ENCODE data around the gene ZFP57.
"Not testable (repeated sequence)": the region's sequence is repeated elsewhere in the genome, so short reads cannot be mapped to it uniquely, and the experiment has no call there.

The ZFP57 gene

DNA sequence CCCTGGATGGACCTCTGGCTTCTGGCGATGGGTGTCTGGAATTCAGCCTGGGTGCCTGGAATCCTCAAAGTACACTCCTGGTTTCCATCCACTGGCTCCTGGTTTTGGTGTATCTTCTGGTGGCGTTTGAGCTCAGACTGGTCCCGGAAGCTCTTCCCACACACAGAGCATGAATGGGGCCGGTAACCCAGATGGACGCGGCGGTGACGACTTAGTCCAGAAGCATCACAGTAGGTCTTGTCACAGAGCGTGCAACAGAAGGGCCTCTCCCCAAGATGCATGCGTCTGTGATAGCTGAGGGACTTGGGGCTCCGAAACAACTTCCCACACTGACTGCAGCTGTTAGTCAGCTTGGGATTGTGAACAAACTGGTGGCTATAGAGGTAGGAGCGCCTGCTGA is 7.8 kb downstream of the ZFP57 start:
- ATAC-seq: no peak

DNA sequence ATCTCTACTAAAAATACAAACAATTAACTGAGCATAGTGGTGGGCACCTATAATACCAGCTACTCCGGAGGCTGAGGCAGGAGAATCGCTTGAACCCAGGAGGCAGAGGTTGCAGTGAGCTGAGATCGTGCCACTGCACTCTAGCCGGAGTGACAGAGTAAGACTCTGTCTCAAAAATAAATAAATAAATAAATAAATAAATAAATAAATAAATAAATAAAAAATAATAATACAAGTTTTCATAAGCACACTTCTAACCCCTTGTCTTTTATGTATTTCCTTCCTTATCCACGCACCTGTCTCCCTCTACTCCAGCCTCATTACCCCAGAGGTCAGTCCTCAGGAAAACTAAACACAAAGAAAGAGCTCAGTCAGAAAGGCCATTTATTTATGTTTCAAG is 8.8 kb downstream of the ZFP57 start:
- H3K36me3 Mint-ChIP-seq; H3K4me1 Mint-ChIP-seq; H3K4me3 Mint-ChIP-seq; DNase-seq (ENCODE audit: low spot score in 2 of 2); H3K27ac Mint-ChIP-seq; ATAC-seq; H3K9me3 Mint-ChIP-seq: not testable (repeated sequence)

More for the DNA sequence above, 7.8 kb downstream of the ZFP57 start:
- no peaks in the 10 kb centered on the region for H3K36me3 Mint-ChIP-seq
- no peak overlapping the region for H3K4me3 Mint-ChIP-seq
- no peaks in the 10 kb centered on the region for H3K9me3 Mint-ChIP-seq
- DNase-seq (ENCODE audit: low spot score in 2 of 2): no peak
- H3K27ac Mint-ChIP-seq: no peak overlapping the region
- H3K4me1 Mint-ChIP-seq: peaks cover 9% of the 10 kb centered on the region

DNA sequence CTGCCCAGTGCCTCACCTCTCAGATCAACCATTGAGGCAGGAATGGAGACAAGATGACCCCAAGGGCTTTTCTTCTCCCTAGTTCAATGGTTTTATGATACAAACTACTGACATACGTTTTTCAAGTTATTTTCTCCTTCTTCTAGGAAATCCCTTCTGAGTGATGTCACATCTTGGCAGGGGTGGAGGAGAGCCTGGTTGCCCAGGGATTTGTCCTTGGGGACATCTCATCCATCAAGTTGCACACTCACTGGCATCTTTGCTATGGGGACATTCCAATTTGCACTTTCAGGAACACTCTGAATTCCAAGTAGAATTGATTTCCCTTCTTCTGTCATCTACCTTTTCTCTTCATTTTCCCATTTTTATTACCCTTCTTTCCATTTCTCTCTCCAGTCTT is 9.9 kb downstream of the ZFP57 start:
- DNase-seq (ENCODE audit: low spot score in 2 of 2) (no peak), ATAC-seq (no peak)
- H3K9me3 Mint-ChIP-seq: no peaks in the 10 kb centered on the region
- H3K4me3 Mint-ChIP-seq: no peak overlapping the region
- H3K36me3 Mint-ChIP-seq: no peaks in the 10 kb centered on the region
- H3K27ac Mint-ChIP-seq: no peak overlapping the region
- H3K4me1 Mint-ChIP-seq: no peaks in the 10 kb centered on the region

DNA sequence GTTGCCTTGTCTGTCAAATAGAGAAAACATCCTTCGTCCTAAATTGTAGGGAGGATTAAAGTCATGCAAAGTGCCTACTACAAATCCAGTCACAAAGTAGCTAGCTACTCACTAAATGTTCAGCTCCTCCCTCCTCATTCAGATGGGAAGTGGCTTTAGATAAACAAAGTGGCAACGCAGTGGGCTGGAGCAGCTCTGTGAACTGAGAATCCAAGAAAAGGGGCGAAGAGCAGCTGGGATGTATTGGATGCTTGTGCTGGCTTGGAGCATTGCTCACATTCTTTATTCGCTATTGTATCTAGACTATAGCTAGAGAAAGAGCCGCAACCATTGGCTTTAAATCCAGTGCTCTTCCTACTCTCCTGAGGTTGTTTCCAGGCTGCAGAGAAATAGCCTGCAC is 13.8 kb downstream of the ZFP57 start:
- ATAC-seq: no peak
- no peaks in the 10 kb centered on the region for H3K9me3 Mint-ChIP-seq
- no peaks in the 10 kb centered on the region for H3K36me3 Mint-ChIP-seq
- DNase-seq (ENCODE audit: low spot score in 2 of 2): no peak
- no peak overlapping the region for H3K4me3 Mint-ChIP-seq
- no peaks in the 10 kb centered on the region for H3K4me1 Mint-ChIP-seq
- H3K27ac Mint-ChIP-seq: no peak overlapping the region

DNA sequence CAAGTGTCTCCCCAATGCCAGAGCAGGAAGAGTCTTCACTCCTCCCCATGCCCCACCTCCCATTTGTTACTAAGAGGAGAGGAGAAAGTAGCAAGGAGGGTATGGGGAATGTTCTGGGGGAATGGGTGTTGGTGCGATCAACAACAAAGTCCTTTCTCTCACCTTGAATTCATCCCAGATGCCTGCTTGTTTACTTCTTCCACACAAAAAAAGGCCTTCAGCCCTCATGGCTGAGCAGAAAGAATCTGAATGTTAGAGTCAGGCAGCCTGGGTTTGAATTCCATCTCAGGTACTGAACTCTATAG is 14.2 kb downstream of the ZFP57 start:
- DNase-seq (ENCODE audit: low spot score in 2 of 2): no peak
- Mint-ChIP-seq H3K4me1 (no peaks in the 10 kb centered on the region), H3K27ac (no peak overlapping the region), H3K9me3 (no peaks in the 10 kb centered on the region), H3K36me3 (no peaks in the 10 kb centered on the region), H3K4me3 (no peak overlapping the region)
- ATAC-seq: no peak

DNA sequence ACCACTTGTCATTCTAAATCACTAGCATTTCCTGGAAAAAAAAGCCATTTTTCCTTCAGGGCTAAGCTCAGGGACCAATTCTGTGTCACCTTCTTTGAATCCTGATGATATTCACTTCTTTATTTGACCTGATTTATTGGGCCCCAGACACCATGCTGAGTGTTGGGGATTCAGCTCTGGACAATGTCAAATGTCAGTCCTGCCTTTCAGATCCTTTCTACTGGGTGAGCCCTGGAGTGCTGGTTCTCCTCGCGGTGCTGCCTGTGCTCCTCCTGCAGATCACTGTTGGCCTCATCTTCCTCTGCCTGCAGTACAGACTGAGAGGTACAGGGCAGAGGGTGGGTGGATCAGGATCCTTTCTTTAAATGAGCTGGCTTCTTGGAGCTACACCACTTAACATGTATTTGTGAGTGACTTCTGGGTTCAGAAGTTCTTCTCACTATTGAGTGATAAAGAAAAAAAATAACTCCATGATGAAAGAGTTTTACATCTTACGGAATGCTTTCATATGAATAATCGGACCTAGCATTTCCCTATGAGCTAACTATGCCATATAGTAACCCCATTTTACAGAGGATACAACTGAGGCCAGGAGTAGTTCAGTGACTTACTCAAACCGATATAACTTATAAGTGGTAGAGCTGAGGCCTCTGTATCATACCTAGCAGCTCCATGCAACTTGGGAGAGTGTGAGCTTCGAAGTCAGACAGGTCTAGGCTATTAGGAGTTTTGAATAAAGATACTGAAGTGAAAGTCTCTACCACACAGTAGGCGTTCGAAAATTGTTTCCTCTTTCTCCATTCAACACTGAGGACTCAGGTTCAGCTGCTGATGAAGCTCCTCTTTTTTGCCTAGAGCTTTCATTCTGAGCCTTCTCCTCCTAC is 14.8 kb downstream of the ZFP57 start:
- no peaks in the 10 kb centered on the region for H3K36me3 Mint-ChIP-seq
- H3K27ac Mint-ChIP-seq: no peak overlapping the region
- no peak overlapping the region for H3K4me3 Mint-ChIP-seq
- H3K4me1 Mint-ChIP-seq: no peaks in the 10 kb centered on the region
- no peak for ATAC-seq
- no peaks in the 10 kb centered on the region for H3K9me3 Mint-ChIP-seq
- DNase-seq (ENCODE audit: low spot score in 2 of 2): no peak

DNA sequence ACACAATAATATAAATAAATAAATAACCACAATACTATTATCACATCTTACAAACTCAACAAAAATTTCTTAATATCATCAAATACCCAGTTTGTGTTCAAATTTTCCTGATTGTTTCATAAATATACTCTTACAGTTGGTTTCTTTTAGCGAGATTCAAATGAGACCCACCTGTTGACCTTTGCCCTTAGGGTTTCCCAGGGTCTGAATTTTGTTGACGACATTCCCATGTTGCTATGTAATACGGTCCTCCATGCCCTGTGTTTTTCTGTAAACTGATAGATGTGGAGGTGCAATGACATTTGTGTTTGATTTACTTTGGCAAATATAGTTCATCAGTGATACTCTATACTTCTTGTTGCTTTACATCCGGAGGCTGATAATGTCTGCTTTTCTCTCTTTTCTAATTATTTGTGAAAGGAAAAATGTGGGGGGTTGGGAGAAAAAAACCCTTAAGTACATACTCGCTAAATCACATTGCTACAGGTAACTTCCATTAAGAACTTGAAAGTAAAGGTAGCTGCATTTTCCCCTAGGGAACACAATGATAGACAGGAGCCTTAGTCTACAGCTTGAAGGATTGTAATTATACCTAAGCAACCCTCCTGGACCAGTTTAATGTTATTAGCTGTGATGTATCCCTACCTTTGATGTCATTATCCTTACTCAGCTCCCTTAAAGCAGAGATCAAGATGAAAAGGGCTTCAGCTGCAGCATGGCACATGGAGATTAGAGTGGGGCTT is 17.5 kb downstream of the ZFP57 start:
- DNase-seq (ENCODE audit: low spot score in 2 of 2) (no peak), ATAC-seq (no peak)
- Mint-ChIP-seq H3K36me3 (no peaks in the 10 kb centered on the region), H3K4me3 (no peak overlapping the region), H3K9me3 (no peaks in the 10 kb centered on the region), H3K4me1 (no peaks in the 10 kb centered on the region), H3K27ac (no peak overlapping the region)

DNA sequence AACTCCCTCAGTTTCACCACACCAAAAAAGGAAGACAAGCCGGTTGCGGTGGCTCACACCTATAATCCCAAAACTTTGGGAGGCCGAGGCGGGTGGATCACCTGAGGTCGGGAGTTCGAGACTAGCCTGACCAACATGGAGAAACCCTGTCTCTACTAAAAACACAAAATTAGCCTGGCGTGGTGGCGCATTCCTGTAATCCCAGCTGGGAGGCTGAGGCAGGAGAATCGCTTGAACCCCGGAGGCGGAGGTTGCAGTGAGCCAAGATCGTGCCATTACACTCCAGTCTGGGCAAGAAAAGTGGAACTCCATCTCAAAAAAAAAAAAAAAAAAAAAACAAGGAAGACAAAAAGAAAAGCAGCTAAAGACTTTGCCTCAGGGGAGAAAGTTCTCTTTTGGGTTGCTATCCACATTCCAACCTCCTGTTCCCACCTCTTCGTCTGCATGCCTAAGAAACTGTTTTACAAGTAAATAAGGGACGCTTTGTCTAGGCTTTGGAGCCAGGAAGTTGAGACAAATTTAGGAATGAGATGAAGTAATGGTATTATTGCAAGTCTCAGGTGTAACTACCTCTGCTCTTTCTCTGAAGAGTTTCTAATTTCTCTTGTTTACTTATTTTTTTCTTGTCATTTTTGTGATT is 19.3 kb downstream of the ZFP57 start:
- not testable (repeated sequence) for H3K9me3 Mint-ChIP-seq; ATAC-seq; H3K4me3 Mint-ChIP-seq; H3K36me3 Mint-ChIP-seq; H3K4me1 Mint-ChIP-seq; DNase-seq (ENCODE audit: low spot score in 2 of 2); H3K27ac Mint-ChIP-seq

DNA sequence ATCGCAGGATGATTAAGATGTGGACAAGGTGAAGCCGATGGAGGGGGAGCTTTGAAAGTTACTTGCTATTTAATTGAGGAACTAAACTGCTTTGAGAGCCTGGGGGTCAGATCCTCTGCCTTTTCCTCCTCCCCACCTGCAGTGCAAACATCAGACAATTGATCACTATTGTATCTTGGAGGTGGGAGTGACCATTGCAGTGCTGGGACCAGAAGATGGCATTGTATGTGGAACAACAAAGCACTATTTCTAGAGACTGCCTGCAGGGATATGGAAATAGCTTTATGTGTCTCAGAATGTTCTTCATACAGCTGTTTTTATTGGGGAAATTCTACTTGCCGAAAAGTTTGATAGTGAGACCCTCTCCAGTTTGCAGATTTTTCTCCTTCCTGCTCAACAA is 19.9 kb downstream of the ZFP57 start:
- Mint-ChIP-seq H3K9me3 (no peaks in the 10 kb centered on the region), H3K27ac (no peak overlapping the region), H3K4me3 (no peak overlapping the region), H3K36me3 (no peaks in the 10 kb centered on the region), H3K4me1 (no peaks in the 10 kb centered on the region)
- ATAC-seq (no peak), DNase-seq (ENCODE audit: low spot score in 2 of 2) (no peak)

DNA sequence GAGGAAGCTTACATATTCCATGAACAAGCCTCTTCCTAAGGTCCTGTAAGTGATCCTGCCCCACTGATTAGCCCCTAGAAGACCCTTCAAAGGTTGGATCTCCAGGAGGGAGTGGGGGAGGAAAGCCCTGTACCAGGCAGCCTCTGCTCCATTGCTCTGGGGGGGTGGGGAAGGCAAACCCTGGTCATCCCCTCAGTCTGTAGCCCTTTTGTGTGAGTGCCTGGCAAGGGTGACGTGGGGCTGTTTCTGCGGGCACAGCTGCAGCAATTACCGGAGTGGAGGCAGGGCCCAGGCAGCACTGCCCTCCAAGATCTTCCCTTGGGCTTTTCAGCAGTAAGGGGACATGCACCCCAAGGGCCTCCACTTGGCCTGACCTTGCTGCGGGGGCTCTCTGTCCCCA is 24.2 kb downstream of the ZFP57 start, which contains the start of gene MOG:
MOG (plus strand) TSS at position 295 of the 400 bp plus-strand sequence. CDS start 118 bp downstream, outside the sequence.
- Mint-ChIP-seq H3K9me3 (no peaks in the 10 kb centered on the region), H3K36me3 (no peaks in the 10 kb centered on the region), H3K4me1 (peaks cover under 1% of the 10 kb centered on the region), H3K27ac (no peak within 1 kb of the TSS), H3K4me3 (no peak within 1 kb of the TSS)
- ATAC-seq (no peak), DNase-seq (ENCODE audit: low spot score in 2 of 2) (no peak)

DNA sequence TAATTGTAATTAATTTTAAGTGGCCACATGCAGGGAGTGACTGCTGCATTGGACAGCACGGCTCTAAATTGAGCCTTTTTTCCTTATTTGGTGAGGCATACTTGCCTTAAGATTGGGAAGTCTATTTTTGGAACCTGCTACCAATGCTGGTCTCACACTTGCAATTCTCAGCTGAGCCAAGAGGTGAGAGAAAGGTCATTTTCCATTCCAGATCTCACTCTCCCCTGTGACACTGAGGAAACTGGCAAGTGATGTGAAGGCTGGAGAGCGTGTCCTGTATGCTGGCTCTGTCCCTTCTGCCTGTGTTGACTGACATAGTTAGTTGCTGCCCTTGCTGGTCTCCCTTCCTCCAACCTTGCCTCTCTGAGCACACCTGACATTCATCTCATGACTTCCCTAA is 24.8 kb downstream of the ZFP57 start:
- no peak overlapping the region for H3K4me3 Mint-ChIP-seq
- no peaks in the 10 kb centered on the region for H3K9me3 Mint-ChIP-seq
- H3K36me3 Mint-ChIP-seq: no peaks in the 10 kb centered on the region
- no peak for ATAC-seq
- no peak for DNase-seq (ENCODE audit: low spot score in 2 of 2)
- no peak overlapping the region for H3K27ac Mint-ChIP-seq
- H3K4me1 Mint-ChIP-seq: peaks cover 5% of the 10 kb centered on the region

DNA sequence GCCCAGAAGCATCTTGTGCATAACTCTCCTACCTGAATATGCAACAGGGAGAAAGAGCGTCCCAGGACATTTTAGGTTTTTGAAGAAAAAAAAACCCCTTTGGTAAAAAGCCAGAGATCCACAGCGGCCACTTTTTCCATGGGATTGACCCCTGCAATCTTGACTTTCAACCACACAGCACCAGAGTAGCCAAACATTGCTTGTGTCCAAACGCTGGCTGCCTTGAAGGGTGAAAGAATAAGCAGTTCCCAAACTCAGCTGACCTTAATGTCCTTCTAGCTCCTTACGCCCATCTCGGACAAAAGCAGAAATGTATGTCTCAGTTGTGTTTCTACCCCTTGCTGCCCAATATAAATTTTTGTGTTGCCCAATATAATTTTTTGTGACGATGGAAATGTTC is 25.3 kb downstream of the ZFP57 start:
- no peak overlapping the region for H3K4me3 Mint-ChIP-seq
- no peak overlapping the region for H3K27ac Mint-ChIP-seq
- H3K36me3 Mint-ChIP-seq: no peaks in the 10 kb centered on the region
- ATAC-seq: no peak
- peaks cover 5% of the 10 kb centered on the region for H3K4me1 Mint-ChIP-seq
- H3K9me3 Mint-ChIP-seq: no peaks in the 10 kb centered on the region
- DNase-seq (ENCODE audit: low spot score in 2 of 2): no peak

DNA sequence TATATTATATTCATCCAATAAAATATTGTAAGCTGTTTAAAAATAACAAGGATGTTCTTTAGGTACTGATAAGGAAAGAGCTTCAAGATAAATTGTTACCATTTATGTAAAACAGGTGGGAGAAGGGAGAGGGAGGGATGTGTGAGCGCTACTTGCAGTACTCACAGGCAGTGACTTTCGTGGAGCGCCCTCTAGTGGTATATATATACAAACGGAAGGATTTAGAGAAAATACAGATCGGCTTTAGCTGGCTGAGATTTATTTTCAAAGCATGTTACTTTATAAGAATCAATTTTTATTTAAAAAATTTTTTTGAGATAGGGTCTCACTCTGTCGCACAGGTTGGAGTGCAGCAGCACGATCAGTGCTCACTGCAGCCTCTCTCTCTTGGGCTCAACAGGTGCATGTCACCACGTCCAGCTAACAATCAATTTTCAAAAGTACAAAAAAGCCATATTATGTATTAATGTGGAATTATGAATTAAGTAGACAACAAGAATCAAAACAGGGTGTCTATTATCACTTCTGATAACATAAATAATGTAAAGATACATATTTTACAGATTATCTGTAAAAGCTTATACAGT is 27.4 kb downstream of the ZFP57 start:
- DNase-seq (ENCODE audit: low spot score in 2 of 2) (no peak), ATAC-seq (no peak)
- Mint-ChIP-seq H3K36me3 (peaks cover 8% of the 10 kb centered on the region), H3K4me3 (no peak overlapping the region), H3K9me3 (no peaks in the 10 kb centered on the region), H3K4me1 (peaks cover 15% of the 10 kb centered on the region), H3K27ac (no peak overlapping the region)

DNA sequence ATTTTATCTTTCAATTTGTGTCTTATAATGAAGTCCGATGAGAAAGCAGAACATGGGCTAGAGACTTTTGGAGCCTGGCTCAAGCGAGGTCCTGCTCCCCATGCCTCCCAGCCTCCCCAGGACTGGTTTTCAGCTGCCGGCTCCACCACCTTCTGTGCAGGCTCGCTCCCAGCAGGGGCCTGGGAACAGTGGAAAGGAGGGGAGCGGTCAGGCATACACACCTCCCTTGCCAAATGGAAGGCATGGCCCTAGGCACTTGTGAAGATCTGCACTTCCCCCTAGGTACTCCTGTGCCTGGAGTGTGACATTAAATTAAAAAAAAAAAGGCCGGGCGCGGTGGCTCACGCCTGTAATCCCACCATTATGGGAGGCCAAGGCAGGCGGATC is 28.8 kb downstream of the ZFP57 start:
- Mint-ChIP-seq H3K4me1 (peaks cover 15% of the 10 kb centered on the region), H3K9me3 (no peaks in the 10 kb centered on the region), H3K27ac (no peak overlapping the region), H3K36me3 (peaks cover 8% of the 10 kb centered on the region), H3K4me3 (no peak overlapping the region)
- ATAC-seq (no peak), DNase-seq (ENCODE audit: low spot score in 2 of 2) (no peak)

DNA sequence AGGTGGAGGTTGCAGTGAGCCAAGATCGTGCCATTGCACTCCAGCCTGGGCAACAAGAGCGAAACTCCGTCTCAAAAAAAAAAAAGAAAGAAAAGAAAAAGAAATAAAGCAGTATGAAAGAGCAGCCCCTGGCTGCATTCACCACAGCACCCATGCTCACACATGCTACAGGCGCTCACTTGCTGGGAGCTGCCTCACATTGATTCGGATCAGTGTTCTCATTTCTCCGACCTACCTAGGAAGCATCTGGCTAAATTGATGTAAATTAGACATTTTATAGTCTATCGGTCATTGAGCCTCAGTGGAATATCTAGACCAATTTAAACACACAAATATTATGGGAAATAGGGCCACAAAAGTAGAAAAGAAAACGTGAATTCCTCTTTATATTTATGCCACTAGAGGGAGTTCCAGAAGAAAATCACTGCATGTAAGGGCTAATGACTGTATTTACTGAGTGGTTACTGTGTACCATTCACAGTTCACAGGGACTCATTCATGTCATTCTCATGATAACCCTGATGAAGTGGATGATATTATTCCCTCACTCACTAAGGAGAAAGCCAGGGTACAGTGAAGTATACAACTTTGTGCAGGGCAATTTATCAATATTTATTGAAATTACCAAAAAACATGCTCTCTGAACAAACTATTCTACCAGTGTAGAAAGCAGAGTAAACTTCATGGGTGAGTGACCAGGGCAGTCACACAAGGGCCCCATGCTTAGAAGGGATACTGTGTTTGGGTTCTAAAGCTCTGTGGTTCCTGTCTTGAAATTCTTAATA is 29.3 kb downstream of the ZFP57 start:
- DNase-seq (ENCODE audit: low spot score in 2 of 2): no peak
- H3K9me3 Mint-ChIP-seq: no peaks in the 10 kb centered on the region
- no peak overlapping the region for H3K27ac Mint-ChIP-seq
- H3K4me1 Mint-ChIP-seq: peaks cover 15% of the 10 kb centered on the region
- no peak overlapping the region for H3K4me3 Mint-ChIP-seq
- peaks cover 8% of the 10 kb centered on the region for H3K36me3 Mint-ChIP-seq
- peak; percentile 34 for ATAC-seq
